Measurements from ENCODE around the gene EPS15. TPM values are rescaled to one million over a fixed set of nuclear protein-coding genes. Genes with fewer than 3 reads are reported as not detected.
A peak's percentile ranks its signal among the peaks of the same experiment; 100 is the strongest.

Gene EPS15
- total and polyA plus RNA-seq, 9 of the 15 experiments (the other 6 are each of a cell fraction or from before 2014, with no cell fraction given) = 23.1 to 69.0 (median 41.7) TPM

DNA sequence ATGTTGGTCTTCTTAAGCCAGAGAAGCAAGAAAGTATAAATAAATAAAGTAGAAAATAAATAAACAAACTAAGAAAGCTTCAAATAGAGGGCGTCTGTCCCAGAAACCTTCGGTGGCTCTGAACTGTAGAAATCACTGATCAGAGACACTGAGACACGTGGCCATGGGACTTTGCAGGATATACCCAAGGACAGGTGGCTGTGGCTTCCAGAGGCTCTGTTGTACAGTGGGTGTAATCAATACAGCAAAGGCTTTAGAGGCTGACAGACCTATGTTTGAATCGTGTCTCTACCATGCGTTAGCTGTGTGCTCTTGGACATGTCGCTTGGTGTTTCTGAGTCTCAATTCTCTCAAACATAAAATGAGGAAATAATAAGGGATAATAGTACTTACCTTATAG is 41.0 kb upstream of the EPS15 start:
- BruUV-seq (replicated peaks) = no TSS peak
- Histone ChIP-seq H3K36me3 (ENCODE audit: control insufficient read depth, insufficient read depth, low read length) (no peaks in the 10 kb centered on the region; the same call in 2 of the 3 replicates), H3K9me3 (replicated peaks; ENCODE audit: control insufficient read depth, insufficient read depth, low read depth, low read length) (no peaks in the 10 kb centered on the region), H3K27me3 (ENCODE audit: control insufficient read depth in 2 of 2, insufficient read depth in 2 of 2, low read length in 2 of 2) (no peaks in the 10 kb centered on the region), H2AFZ (ENCODE audit: low read depth, low read length) (peak overlapping the region; percentile 47), H3K27ac (ENCODE audit: extremely low read depth, low read depth, low read length) (no peak overlapping the region), H4K20me1 (replicated peaks; ENCODE audit: control insufficient read depth, insufficient read depth, low read length) (no peaks in the 10 kb centered on the region), H3K4me2 (ENCODE audit: insufficient read depth, low read length) (no peak overlapping the region), H3K9ac (ENCODE audit: insufficient read depth in 1 of 2, low read depth in 2 of 2, low read length in 2 of 2) (no peak overlapping the region), H3K4me1 (replicated peaks in 1 of 2; ENCODE audit: control insufficient read depth in 2 of 2, insufficient read depth in 2 of 2, low read length in 2 of 2) (peaks cover 3 to 5% of the 10 kb centered on the region in 2 experiments; a peak in 3 of 5 replicates), H3K79me2 (ENCODE audit: control insufficient read depth, insufficient read depth, low read length) (no peaks in the 10 kb centered on the region), H3K4me3 (no peak overlapping the region), H3K9me1 (ENCODE audit: control insufficient read depth, insufficient read depth, low read length) (no peaks in the 10 kb centered on the region)
- in situ Hi-C loops (cut with MboI) (no loop called here), intact Hi-C loops (cut with micrococcal nuclease) (no loop called here)
- FAIRE-seq (no peak), DNase-seq (ENCODE audit: extremely low read depth in 1 of 4, low spot score in 3 of 4) (no peak), ATAC-seq (peak; percentile 17; the same call in 1 of the 3 replicates)
- CTCF ChIA-PET (ENCODE audit: low intra/inter-chr PET ratio) = no interaction called here
- WGBS (ENCODE audit: insufficient coverage, low coverage, missing lambda C conversion rate) = 56% methylated on average over 6 of the region's 6 CpGs
- TF ChIP-seq MEIS2 (IDR thresholded peaks at IDR 0.05; ENCODE audit: partially characterized antibody) = no peak
- TF ChIP-seq POLR2AphosphoS5 (IDR thresholded peaks at IDR 0.05; ENCODE audit: control insufficient read depth, insufficient read depth, low read depth, low read length) = no peak
- TF ChIP-seq SMAD1 (IDR thresholded peaks at IDR 0.05; ENCODE audit: low read depth, low read length, partially characterized antibody) = no peak
- TF ChIP-seq ATF1 (CRISPR knock-in tag; IDR thresholded peaks at IDR 0.05) = no peak
- no peak for TF ChIP-seq ATF1 (tag; IDR thresholded peaks at IDR 0.05)
- POLR2A ChIA-PET = no interaction called here

- H3K36me3 ChIP-seq (ENCODE audit: control insufficient read depth, insufficient read depth, low read length) = no peaks in the 10 kb centered on the region; the same call in 2 of the 3 replicates
- in situ Hi-C loops (cut with MboI) (no loop called here), intact Hi-C loops (cut with micrococcal nuclease) (loop anchor here (2.0 kb wide), 1 partner anchor 39 kb away; no protein-coding TSS in a partner anchor)
- H3K4me3 ChIP-seq = no peak overlapping the region
- ChIA-PET CTCF (ENCODE audit: low intra/inter-chr PET ratio) (no interaction called here), POLR2A (no interaction called here)
- no TSS peak for BruUV-seq (replicated peaks)
- ATAC-seq (no peak), DNase-seq (ENCODE audit: extremely low read depth in 1 of 4, low spot score in 3 of 4) (no peak), FAIRE-seq (no peak)
- H4K20me1 ChIP-seq (replicated peaks; ENCODE audit: control insufficient read depth, insufficient read depth, low read length) = no peaks in the 10 kb centered on the region
- no peak overlapping the region for H3K27ac ChIP-seq (ENCODE audit: extremely low read depth, low read depth, low read length)
- H3K79me2 ChIP-seq (ENCODE audit: control insufficient read depth, insufficient read depth, low read length) = no peaks in the 10 kb centered on the region
- H3K4me1 ChIP-seq (replicated peaks in 1 of 2; ENCODE audit: control insufficient read depth in 2 of 2, insufficient read depth in 2 of 2, low read length in 2 of 2) = no peaks in the 10 kb centered on the region; a peak in 2 of 5 replicates
- no peaks in the 10 kb centered on the region for H3K9me3 ChIP-seq (replicated peaks; ENCODE audit: control insufficient read depth, insufficient read depth, low read depth, low read length)
- H3K9me1 ChIP-seq (ENCODE audit: control insufficient read depth, insufficient read depth, low read length) = no peaks in the 10 kb centered on the region
- no peaks in the 10 kb centered on the region for H3K27me3 ChIP-seq (ENCODE audit: control insufficient read depth in 2 of 2, insufficient read depth in 2 of 2, low read length in 2 of 2)
- no peak overlapping the region for H3K9ac ChIP-seq (ENCODE audit: insufficient read depth in 1 of 2, low read depth in 2 of 2, low read length in 2 of 2)
- H2AFZ ChIP-seq (ENCODE audit: low read depth, low read length) = no peak overlapping the region
- no peak overlapping the region for H3K4me2 ChIP-seq (ENCODE audit: insufficient read depth, low read length)
- TF ChIP-seq ZNF79 (CRISPR knock-in tag; IDR thresholded peaks at IDR 0.05; ENCODE audit: low read depth) = no peak
- no peak for TF ChIP-seq ZNF766 (CRISPR knock-in tag; conservative IDR thresholded peaks at IDR 0.05)
- no peak for TF ChIP-seq KDM2B (CRISPR knock-in tag; IDR thresholded peaks at IDR 0.05)
- TF ChIP-seq RCOR1 (IDR thresholded peaks at IDR 0.05; ENCODE audit: borderline replicate concordance in 1 of 2, low read depth in 2 of 2, low read length in 2 of 2) = no peak
- no peak for TF ChIP-seq CCNT2 (IDR thresholded peaks at IDR 0.05; ENCODE audit: borderline replicate concordance, extremely low read depth, insufficient read length, low read depth, low read length)
- TF ChIP-seq, protein P1, sequence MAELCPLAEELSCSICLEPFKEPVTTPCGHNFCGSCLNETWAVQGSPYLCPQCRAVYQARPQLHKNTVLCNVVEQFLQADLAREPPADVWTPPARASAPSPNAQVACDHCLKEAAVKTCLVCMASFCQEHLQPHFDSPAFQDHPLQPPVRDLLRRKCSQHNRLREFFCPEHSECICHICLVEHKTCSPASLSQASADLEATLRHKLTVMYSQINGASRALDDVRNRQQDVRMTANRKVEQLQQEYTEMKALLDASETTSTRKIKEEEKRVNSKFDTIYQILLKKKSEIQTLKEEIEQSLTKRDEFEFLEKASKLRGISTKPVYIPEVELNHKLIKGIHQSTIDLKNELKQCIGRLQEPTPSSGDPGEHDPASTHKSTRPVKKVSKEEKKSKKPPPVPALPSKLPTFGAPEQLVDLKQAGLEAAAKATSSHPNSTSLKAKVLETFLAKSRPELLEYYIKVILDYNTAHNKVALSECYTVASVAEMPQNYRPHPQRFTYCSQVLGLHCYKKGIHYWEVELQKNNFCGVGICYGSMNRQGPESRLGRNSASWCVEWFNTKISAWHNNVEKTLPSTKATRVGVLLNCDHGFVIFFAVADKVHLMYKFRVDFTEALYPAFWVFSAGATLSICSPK (IDR thresholded peaks at IDR 0.05; ENCODE audit: borderline replicate concordance) = no peak
- no peak for TF ChIP-seq MAFF (IDR thresholded peaks at IDR 0.05; ENCODE audit: low read length)
- TF ChIP-seq ESRRA (IDR thresholded peaks at IDR 0.05; ENCODE audit: borderline replicate concordance, low read depth) = no peak
- TF ChIP-seq KLF13 (tag; IDR thresholded peaks at IDR 0.05; ENCODE audit: borderline replicate concordance, low read depth) = no peak
- no peak for TF ChIP-seq HDAC3 (IDR thresholded peaks at IDR 0.05; ENCODE audit: borderline replicate concordance, partially characterized antibody)
- TF ChIP-seq CC2D1A (IDR thresholded peaks at IDR 0.05) = no peak
- no peak for TF ChIP-seq NFE2L1 (tag; IDR thresholded peaks at IDR 0.05; ENCODE audit: borderline replicate concordance, low read depth)
Observed at GRCh38 chr1:51559501-51559900, 40.4 kb upstream of the EPS15 start.

Measured in K562 (cell line).